Measurements from ENCODE around the gene MORC2.

Gene MORC2

DNA sequence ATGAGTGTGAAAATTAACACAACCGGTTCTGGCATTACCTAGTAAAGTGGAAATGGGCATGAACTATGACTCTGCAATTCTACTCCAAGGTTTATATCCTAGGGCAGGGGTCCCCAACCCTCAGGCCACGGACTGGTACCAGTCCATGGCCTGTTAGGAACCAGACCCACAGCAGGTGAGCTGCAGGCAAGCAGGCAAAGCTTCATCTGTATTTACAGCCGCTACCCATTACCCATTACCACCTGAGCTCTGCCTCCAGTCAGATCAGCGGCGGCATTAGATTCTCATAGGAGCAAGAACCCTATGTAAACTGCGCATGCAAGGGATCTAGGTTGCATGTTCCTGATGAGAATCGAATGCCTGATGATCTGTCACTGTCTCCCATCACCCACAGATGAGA is 49.8 kb downstream of the MORC2 start:
- DNase-seq, result no peak

DNA sequence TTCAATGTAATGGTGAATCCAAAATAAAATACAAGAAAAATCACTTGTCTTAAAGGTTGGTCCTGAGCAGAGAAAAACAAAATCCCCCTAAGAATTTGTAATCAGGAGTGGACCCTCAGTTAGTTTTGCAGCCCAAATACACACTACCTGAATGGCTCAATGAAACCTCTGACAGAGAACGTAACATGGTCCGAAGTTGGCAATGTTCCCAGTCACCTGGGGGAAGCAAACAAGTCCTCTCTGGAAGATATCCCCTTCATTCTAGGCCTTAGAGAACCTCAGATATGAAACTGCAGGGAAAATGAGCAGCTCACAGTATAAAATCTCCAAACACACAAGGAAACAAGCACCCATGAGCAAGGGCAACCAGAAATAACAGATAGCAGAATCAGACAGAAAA is 58.2 kb downstream of the MORC2 start:
- DNase-seq, result no peak

DNA sequence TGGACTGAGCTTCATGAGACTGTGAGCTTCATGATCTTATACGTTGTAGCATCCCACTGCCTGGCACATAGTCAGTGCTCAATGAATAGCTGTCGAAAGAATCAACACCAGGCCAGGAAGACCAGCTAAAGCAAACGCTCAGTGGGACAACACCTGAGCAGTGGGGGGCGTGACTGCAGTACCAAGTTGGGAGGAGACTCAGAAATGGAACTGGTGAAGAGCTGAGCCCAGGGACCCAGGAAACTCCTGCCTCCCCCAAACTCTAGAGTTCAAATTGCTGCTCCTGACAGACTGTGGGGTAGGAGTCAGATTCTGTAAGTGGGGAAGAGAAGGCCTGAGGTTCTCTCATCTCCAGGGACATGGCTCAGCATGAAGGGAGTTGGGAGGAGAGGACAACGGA is 59.3 kb downstream of the MORC2 start:
- DNase-seq, result no peak

DNA sequence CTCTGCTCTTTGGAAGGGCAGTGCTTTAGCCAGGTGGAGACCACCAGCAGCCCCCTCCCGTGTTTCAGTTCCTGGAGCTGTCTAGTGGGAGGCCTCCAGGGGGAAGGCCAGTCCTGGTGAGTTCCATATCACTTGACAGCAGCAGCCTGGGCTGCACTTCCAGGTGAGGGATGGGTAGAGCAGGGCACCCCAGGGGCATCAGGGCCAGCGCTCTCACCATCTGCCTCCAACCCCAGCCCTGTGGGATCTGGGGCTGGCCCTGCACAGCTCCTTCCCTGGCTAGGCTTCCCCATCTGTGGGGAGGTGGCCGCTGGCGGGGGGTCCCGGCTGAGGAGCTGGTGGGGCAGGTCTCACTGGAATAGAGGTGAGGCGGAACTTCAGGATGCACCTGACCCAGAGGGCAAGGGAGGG is 60.5 kb downstream of the MORC2 start:
- DNase-seq, result no peak

DNA sequence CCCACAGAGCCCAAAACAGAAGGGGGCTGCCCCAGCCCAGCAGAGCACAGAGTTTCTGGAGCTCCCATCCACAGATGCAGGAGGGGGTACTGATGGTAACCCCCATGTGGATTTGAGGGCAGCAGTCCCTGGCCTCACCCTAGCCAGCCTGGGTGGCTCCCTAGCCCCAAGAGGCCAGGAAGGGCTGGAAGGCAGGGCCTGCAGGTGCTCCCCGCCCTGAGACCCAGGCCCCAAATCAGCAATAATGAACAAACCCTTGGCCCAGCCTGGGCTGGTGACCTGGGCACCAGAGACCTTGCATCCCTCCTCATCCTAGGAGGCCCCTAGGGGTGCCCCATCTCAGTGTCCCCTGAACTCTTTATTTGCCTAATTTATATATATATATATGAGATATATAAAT is 61.6 kb downstream of the MORC2 start:
- DNase-seq, result no peak

DNA sequence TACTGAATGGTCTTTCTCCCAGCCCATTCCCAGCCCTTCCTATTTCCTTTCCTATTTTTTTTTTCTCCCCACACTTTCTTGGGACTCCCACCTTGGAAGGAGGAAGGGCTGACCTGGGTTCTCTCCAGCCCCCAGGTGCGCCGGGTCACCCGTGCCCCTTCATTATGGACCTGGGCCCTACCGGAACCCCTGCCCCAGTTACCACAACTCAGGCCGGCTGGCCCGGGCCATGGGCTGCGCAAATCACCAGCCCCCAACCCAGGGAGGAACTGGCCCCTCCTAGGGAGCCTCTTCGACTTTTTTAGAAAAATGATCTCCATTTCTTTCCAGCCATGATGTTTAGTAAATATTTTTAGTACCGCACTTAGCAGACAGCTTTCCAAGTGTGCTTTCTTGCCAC is 62.2 kb downstream of the MORC2 start:
- no peak for DNase-seq

DNA sequence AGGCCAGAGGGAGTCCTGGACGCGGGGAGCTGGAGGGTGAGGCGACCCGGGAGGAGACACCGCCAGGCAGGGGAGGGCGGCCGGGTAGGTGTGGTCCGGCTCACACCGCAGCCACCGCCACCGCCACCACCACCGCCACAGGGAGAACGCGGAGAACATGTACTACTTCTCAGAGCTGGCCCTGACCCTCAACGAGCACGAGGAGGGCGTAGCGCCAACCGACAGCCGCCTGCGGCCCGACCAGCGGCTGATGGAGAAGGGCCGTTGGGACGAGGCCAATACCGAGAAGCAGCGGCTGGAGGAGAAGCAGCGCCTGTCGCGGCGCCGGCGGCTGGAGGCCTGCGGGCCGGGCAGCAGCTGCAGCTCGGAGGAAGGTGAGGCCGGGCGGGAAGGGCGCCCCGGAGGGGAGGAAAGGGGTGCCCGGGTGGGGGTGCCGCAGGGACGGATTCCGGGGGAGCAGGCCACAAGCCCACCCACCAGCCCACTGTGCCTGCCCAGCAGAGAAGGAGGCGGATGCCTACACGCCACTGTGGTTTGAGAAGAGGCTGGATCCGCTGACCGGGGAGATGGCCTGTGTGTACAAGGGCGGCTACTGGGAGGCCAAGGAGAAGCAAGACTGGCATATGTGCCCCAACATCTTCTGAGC is 62.8 kb downstream of the MORC2 start:
- no peak for DNase-seq

DNA sequence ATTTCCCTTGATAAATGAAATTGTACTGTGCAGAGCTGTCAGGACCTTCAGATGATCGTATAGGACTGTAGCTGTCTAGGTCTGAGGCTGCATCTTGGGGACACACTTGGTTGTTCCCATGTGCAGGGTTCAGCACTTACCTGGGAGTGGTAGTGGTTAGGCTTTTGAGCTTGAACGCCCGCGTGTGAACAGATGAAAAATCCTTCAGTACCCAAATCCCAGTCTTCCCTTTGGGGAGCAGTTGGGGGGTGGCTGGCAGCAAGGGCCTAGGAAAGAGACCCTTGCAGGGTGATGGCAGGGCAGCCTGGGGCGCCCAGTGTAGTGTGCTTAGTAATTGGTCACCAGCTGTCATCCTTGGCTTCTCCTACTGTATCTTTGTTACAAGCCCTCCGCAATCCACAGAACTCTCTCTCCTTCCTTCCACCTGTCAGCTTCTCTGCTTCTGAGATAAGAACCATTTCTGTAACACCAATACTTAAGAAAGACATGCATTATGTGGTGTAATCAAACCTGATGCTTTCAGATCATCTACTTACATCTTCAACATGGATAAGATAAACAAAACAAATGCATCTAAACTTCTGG is 64.6 kb downstream of the MORC2 start:
- DNase-seq, result no peak

DNA sequence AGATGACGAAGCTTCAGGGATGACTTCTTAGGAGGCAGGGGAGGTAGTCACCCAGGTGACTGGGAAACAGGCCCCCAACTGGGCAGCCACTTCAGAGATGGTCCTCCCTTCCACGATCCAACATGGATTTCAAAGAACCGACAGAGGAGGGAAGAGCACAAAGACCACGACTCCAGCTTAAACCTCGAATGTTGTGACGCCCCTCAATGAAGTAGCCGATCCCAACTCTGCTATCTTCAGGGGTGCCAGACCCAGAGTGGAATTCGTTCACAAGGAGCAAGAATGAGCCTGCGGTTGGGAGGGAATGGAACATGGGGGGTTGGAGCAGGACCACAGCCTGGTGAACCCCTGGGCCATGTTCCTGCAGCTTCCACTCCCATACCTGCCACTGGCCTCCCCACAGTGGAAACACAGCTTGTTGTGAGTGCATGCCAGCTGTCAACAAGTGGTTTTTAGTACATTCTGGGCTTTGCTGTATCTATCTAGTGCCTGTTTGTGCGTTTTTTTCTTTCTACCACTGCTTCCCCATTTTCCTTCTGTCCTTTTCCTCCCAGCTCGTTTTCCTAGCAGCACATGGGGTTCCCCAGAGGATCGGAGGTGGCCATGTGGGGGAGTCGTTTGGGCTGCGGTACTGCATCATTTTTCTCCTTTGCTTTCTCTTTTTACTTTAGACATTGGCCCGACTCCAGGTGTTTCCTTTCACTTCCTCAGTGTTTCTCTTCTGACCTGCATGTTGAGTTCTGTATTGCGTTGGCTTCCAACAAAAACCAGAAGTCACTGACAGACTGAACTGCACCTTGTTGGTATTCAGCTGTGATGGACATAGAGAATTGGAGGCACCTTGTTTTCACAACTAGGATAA is 65.8 kb downstream of the MORC2 start:
- DNase-seq, result no peak

DNA sequence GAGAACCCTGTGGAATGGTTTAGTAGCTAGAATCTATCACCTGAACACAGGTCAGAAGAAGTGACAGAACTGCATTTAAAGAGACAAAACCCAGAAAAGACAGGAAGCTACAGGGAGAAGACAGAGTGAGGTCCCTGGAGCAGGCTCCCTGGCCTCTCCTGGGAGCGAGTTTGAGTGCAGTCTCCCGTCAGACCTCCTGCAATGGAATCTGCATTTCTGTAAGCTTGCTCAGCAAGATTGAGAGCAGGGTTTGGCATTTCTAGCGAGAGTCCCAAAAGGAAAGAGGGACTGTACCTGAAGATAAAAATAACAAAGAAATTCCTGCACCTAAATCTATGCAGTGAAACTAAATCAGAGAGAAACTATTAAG is 74.2 kb downstream of the MORC2 start:
- DNase-seq, result no peak

DNA sequence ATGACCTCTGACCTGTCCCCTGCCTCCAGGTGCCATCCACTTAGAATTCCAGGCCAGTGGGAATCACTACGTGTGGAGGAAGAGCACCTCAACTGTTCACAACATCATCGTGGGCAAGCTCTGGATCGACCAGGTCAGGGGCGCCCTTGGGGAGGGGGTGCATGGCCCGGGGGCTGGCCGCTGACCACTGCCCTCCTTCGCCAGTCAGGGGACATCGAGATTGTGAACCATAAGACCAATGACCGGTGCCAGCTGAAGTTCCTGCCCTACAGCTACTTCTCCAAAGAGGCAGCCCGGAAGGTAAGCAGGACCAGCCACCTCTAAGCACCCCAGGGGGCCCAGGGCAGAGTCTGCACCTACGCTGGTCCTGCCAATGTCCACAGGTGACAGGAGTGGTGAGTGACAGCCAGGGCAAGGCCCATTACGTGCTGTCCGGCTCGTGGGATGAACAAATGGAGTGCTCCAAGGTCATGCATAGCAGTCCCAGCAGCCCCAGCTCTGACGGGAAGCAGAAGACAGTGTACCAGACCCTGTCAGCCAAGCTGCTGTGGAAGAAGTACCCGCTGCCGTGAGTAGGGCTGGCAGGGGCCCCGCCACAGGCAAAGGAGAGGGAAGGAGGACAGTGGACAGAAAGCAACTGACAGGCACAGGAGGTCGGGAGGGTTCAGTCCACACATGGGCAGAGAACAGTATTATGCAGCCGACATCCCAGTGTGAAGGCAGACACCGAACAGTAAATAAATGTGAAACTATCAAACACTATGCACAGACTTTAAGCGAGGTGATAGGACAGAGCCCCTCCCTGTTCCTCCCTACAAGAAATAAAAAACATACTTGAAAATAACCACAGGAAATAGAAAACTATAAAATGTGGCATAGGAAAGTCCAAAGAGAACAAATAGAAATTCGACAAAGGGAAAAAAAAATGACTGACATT is 74.9 kb downstream of the MORC2 start:
- DNase-seq, result no peak

DNA sequence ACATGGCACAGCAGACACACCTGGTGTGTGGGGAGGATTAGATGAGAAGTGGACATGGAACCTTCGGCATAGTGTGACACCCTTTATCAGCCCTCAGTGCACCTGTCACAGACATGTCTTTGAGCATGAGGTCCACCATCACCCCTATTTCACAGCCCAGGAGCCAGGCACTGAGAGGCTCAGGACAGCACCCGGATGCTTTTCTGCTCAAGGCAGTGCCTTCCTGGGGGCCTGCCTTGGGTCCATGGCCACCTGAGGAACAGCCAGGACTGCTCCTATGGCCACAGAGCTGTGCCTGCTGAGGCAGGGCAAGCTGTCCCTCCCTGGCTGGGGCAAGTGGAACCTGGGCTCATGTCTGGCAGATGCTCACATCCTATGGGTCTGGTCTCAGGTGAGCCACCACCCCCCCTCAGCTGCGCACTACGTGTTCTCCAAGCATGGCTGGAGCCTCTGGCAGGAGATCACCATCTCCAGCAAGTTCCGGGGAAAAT is 75.8 kb downstream of the MORC2 start:
- DNase-seq, result no peak

DNA sequence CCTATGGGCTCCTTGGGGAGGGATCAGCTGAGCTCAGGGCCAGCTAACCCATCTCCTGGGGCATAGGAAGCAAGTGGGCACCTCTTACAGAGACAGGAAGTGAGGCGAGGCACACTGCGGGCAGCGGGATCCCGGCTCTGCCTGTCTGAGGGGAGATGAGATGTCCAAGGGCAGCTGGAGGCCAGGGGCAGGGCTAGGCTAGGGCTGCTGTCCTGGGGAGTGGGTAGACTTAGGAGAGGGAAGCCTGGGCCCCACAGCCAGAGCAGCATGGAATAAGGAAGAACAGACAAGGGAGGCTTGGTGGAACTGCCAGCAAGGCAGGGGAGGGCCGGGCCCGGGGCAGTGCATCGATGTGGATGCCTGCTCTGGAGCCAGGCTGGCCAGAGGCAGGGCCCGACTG is 76.3 kb downstream of the MORC2 start:
- no peak for DNase-seq

DNA sequence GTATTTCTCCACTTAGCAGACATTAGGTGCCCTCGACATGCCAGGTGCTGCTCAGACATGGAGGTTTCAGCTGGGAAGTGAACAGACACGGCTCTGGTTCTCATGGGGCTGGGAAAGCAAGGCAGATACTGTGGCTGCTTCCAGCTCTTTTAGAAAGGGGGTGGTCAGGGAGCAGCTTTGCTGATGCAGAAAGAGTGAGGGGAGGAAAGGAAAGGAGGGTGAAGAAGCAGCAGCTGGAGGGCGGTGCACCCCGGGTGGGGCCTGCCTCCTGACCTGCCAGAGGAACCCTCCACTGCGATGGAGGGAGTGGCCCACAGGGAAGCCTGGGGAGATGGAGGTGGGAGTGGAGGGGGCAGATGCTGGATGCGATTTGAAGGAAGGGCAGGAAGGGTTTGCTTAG is 76.8 kb downstream of the MORC2 start:
- no peak for DNase-seq

DNA sequence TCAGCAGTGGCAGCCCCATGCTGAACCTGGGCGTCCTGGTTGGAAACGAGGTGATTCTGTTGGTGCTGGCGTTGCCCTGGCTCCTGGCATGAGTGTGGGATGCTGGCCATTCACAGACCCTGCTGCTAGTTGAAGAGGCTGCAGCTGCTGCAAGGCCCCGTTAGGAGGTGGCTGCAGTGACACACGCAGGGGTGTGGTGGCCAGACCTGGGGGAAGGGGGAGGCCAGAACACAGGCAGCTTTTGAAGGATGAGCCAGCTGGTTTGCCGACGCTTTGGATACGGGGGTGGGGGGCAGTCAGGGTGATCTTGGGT is 77.2 kb downstream of the MORC2 start:
- no peak for DNase-seq

DNA sequence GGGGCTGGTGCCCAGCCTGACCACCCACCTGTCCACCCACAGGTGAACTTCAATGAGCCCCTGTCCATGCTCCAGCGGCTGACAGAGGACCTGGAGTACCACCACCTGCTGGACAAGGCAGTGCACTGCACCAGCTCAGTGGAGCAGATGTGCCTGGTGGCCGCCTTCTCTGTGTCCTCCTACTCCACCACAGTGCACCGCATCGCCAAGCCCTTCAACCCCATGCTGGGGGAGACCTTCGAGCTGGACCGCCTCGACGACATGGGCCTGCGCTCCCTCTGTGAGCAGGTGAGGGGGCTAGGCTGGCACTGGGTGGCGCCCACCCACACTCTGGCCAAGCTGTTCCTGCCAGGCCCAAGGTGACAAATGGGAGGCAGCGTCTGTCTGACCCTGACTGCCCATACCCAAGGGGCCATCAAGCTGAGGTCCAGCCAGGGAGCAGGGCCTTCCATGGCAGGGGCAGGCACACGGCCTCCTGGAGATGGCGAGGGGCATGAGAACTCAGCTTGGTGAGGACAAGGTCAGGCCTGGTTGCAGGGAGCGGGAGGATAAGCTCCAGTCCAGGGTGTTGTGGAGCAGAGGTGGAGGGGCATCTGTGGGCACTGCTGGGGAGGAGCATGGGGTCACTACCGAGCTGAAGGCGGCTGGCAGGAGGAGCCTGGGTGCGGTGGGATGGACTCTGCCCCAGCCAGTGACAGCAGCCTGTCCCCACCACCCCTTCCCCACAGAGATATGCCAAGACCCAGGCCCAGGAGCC is 77.7 kb downstream of the MORC2 start:
- peak; percentile 54 for DNase-seq

DNA sequence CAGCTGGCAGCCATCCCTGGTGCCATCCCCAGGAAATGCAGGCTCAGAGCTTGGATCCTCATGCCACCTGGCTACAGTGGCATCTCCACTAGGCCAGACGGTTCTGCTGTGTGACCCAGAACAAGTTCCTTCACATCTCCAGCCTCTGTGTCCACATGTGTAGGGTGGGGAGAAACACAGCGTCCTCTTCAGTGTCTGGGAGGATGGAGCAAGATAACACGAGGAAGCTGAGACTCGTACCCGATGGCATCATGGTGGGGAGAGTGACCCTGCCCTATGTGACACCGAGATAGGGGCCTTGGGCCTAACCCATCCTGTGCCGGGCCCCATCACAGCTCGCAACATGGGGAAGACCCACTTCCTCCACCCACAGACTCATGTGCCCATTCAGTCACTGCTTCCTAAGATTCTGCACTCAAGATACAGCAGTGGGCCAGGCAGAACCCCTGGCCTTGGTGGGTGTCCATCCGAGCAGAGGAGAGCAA is 78.5 kb downstream of the MORC2 start:
- DNase-seq, result no peak

DNA sequence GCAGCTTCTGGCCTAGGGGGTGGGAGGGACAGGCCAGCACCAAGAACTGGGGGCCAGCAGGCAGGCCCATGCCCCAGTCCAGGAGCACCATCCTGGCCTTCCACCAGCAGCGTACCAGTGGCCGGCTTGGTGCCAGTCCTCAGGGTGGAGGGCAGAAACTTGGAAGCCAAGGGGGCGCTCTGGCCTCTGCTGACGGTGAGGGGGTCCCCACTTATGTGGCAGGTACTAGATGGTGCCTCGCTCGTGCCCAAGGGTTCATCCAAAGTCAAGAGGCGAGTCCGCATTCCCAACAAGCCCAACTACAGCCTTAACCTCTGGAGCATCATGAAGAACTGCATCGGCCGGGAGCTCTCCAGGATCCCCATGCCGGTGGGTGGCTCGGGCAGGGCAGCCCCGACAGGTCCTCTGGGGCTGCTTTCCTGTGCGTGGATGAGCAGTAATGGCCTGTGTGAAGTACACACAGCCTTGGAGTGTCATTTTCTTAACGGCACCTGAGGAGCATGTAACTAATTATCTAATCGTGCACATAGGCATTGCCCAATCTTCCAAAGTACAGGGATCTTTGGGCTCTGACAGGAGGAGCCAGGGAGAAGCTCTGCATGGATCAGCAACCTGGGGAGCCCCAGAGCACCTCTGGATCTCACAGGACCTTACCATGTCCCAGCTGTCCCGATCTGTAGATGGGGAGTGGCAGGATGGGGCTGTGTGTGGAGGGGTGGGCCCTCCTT is 79.1 kb downstream of the MORC2 start:
- DNase-seq, result no peak

DNA sequence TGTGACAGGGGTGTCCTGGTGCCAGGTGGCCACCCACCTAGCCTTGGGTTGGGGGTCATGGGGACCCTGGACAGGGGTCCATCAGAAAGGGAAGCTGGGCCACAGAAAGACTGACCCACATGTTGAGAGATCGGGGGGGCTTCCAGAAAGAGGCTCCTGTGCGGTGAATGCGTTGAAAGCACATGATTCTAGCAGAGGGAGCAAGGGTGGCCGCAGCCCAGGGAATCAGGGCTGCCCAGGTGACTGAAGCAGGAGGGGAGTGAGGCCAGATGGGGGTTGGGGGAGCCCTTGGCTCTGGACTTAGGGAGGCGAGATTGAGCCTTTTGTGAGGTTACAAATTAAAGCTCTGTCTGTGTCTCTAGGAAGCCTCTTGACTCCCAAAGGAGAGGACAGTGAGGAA is 80.7 kb downstream of the MORC2 start:
- DNase-seq, result no peak

DNA sequence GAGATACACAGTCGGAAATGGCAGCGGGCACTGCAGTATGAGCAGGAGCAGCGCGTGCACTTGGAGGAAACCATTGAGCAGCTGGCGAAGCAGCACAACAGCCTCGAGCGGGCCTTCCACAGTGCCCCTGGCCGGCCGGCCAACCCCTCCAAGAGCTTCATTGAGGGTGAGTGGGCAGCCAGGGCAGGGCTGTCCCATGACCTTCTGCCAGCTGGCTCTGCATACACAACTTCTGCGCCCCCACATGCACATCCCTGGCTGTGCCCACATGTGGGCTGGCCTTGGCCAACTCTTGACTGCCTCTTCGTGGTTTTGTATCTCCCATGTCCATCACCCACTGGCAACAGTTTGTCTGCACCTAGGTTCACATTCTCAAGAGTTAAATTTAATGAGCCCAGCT is 81.1 kb downstream of the MORC2 start:
- DNase-seq, result no peak

DNA sequence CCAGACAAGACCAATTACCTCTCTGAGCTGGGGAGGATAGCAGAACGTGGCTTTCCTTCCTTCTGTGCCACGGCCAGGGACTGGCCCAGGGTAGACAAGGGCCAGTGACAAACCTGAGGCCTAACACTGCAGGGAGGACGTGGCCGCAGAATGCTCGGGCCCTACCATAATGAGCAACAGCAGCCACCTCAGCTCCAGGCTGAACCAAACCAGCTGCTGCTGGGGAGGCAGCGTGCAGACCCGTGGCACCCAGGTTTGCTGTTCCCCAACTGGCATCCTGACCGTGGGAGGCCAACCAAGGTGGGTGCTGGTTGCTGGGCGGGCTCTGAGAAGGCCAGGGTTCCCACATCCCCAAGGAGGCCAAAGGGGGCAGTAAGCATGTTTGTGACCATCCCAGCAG is 83.0 kb downstream of the MORC2 start:
- no peak for DNase-seq

DNA sequence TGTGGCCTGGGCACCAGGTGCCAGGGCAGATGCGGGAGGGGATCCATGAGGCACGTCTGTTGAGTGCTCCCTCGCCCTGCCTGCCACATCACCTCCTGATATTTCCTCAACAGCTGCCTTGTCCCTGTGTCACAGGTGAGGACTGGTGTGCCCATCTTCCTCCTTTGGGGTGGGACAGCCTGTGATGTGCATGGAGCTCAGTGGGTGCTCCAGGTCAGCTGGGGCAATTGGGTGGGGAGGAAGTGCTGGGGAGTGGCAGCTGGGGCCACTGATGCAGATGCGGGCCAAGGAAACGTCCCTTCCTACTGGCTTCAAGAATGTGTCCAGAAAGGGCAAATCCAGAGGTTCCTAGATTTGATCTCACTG is 83.6 kb downstream of the MORC2 start:
- no peak for DNase-seq

All from retina (tissue), 1 donor.